HCT116 (cell line): ENCODE results near the gene TAX1BP1. TPM values are rescaled to one million over a fixed set of nuclear protein-coding genes. Genes with fewer than 3 reads are reported as not detected.

Experiments used
- ATAC-seq: fragments of 200-7000 bp; cut with Tn5 transposase; 2 replicates; pipeline ENCODE4 v1.9.1; 2020; ENCODE audit warnings: mild to moderate bottlenecking, moderate library complexity
- BruUV-seq: library from RNA; stranded (reverse); fragments of 400-500 nt; replicated peaks from 2 replicates; lab custom pipeline; 2021; lab: Mats Ljungman, UMichigan
- CTCF ChIA-PET: fragments of 300-600 bp; sonication (Branson Sonifier 250); formaldehyde crosslinking; loops from one replicate; lab custom pipeline; 2021; ENCODE audit warnings: antibody characterized with exemption; lab: Charles Lee
- POLR2A ChIA-PET: fragments of 300-600, 350-600 bp; sonication (Branson Sonifier 250); formaldehyde crosslinking; loops from one replicate; lab custom pipeline; 2021; ENCODE audit warnings: antibody characterized with exemption; lab: Charles Lee
- RAD21 ChIA-PET, 2 experiments: fragments of 300-600 bp; sonication (Branson Sonifier 250); formaldehyde crosslinking; loops; one replicate each; lab custom pipeline; 2023; ENCODE audit warnings: low total read pairs in 2 of 2; ENCODE audit not compliant: uncharacterized antibody in 2 of 2, unreplicated experiment in 2 of 2, low non-redundant PET in 1 of 2; lab: Charles Lee
- DNase-seq: peaks from one replicate; pipeline ENCODE4 v3.0.0-alpha.2; 2010; ENCODE audit warnings: low read depth, low spot score
- H2AFZ ChIP-seq: fragments of 200-600 bp; shearing (Covaris generic), sonication (generic); 2 replicates; pipeline ENCODE4 v1.6.1; 2017; ENCODE audit warnings: low read depth, mixed run types, mixed read lengths, antibody characterized with exemption, low read length; ENCODE audit not compliant: poor library complexity, severe bottlenecking
- H3K27ac ChIP-seq: 2 replicates; pipeline ENCODE4 v1.5.1; 2012; ENCODE audit warnings: low read depth, low read length
- H3K27me3 ChIP-seq: fragments of 200-600 bp; sonication (generic); 2 replicates; pipeline ENCODE4 v1.6.1; 2016; ENCODE audit warnings: mixed run types, low read length, mixed read lengths; ENCODE audit not compliant: insufficient read depth
- H3K36me3 ChIP-seq, 2 experiments: fragments of 200-500 bp in 1 of 2; fragments of 200-600 bp in 1 of 2; sonication (Bioruptor generic) in 1 of 2; sonication (generic) in 1 of 2; 2 replicates each; pipeline versions ENCODE4 v1.5.1 to v1.6.1; 2014 to 2016; ENCODE audit warnings: low read length in 2 of 2, inconsistent platforms in 1 of 2, mixed read lengths in 1 of 2, mixed run types in 1 of 2; ENCODE audit not compliant: insufficient read depth in 2 of 2, control insufficient read depth in 1 of 2
- H3K4me1 ChIP-seq, 2 experiments: fragments of 200-600 bp in 1 of 2; sonication (generic) in 1 of 2; 2 replicates each; pipeline versions ENCODE4 v1.5.1 to v1.6.1; 2012 to 2017; ENCODE audit warnings: low read length in 2 of 2, inconsistent platforms in 1 of 2, mild to moderate bottlenecking in 1 of 2, mixed read lengths in 1 of 2, mixed run types in 1 of 2, moderate library complexity in 1 of 2; ENCODE audit not compliant: insufficient read depth in 2 of 2, control insufficient read depth in 1 of 2
- H3K4me2 ChIP-seq: fragments of 200-600 bp; sonication (generic); 2 replicates; pipeline ENCODE4 v1.6.1; 2017; ENCODE audit warnings: mixed run types, low read length, mixed read lengths
- H3K4me3 ChIP-seq, 2 experiments: fragments of 200-600 bp in 1 of 2; sonication (generic) in 1 of 2; replicated peaks in 1 of 2; 2 replicates each; pipeline ENCODE4 v1.5.1; 2011 to 2016; ENCODE audit warnings: low read length in 2 of 2, control low read depth in 1 of 2, low read depth in 1 of 2, mild to moderate bottlenecking in 1 of 2, mixed read lengths in 1 of 2, mixed run types in 1 of 2
- H3K79me2 ChIP-seq: fragments of 200-600 bp; sonication (generic); 2 replicates; pipeline ENCODE4 v1.6.1; 2017; ENCODE audit warnings: mild to moderate bottlenecking, mixed run types, low read length, moderate library complexity, mixed read lengths; ENCODE audit not compliant: insufficient read depth
- H3K9ac ChIP-seq: fragments of 200-600 bp; sonication (generic); 2 replicates; pipeline ENCODE4 v1.6.1; 2016; ENCODE audit warnings: low read length, mixed read lengths
- H3K9me2 ChIP-seq: fragments of 200-600 bp; sonication (generic), shearing (Covaris generic); 2 replicates; pipeline ENCODE4 v1.6.1; 2017; ENCODE audit warnings: mixed run types, mild to moderate bottlenecking, moderate library complexity; ENCODE audit not compliant: insufficient read depth
- H3K9me3 ChIP-seq, 2 experiments: fragments of 200-500 bp in 1 of 2; fragments of 200-600 bp in 1 of 2; sonication (Bioruptor generic) in 1 of 2; sonication (generic) in 1 of 2; 2 replicates each; pipeline ENCODE4 v1.6.1; 2014 to 2017; ENCODE audit warnings: low read length in 2 of 2, mixed read lengths in 2 of 2, inconsistent platforms in 1 of 2, low read depth in 1 of 2, mild to moderate bottlenecking in 1 of 2, mixed run types in 1 of 2, moderate library complexity in 1 of 2; ENCODE audit not compliant: control insufficient read depth in 1 of 2, insufficient read depth in 1 of 2
- H4K20me1 ChIP-seq: fragments of 200-600 bp; sonication (generic), shearing (Covaris generic); 2 replicates; pipeline ENCODE4 v1.6.1; 2017; ENCODE audit warnings: mixed run types, mild to moderate bottlenecking, moderate library complexity; ENCODE audit not compliant: insufficient read depth
- CBX3 ChIP-seq: IDR thresholded peaks from 2 replicates; pipeline ENCODE4 v1.6.1; 2012; ENCODE audit warnings: low read depth
- CEBPB ChIP-seq: IDR thresholded peaks from 2 replicates; pipeline ENCODE4 v1.6.1; 2012; ENCODE audit warnings: low read depth
- EGR1 ChIP-seq: IDR thresholded peaks from 2 replicates; pipeline ENCODE4 v1.6.1; 2012; ENCODE audit warnings: low read depth
- EZH2 ChIP-seq: fragments of 200-600 bp; sonication (generic); IDR thresholded peaks from 2 replicates; pipeline ENCODE4 v1.6.1; 2017; ENCODE audit warnings: antibody characterized with exemption, mixed run types
- POLR2AphosphoS5 ChIP-seq: IDR thresholded peaks from 2 replicates; pipeline ENCODE4 v1.6.1; 2011; ENCODE audit warnings: mild to moderate bottlenecking, low read depth, low read length, moderate library complexity
- RAD21 ChIP-seq: IDR thresholded peaks from 2 replicates; pipeline ENCODE4 v1.6.1; 2012; ENCODE audit warnings: low read depth, mild to moderate bottlenecking
- SIN3A ChIP-seq: IDR thresholded peaks from 2 replicates; pipeline ENCODE4 v1.6.1; 2012; ENCODE audit warnings: low read depth
- SP1 ChIP-seq: IDR thresholded peaks from 2 replicates; pipeline ENCODE4 v1.6.1; 2012; ENCODE audit warnings: low read depth
- SRF ChIP-seq: IDR thresholded peaks from 2 replicates; pipeline ENCODE4 v1.6.1; 2012; ENCODE audit warnings: low read depth
- TCF7L2 ChIP-seq: IDR thresholded peaks from 2 replicates; pipeline ENCODE4 v1.7.0; 2011; ENCODE audit warnings: borderline replicate concordance, inconsistent platforms; ENCODE audit not compliant: insufficient read depth, insufficient read length; ENCODE audit errors: extremely low read depth
- YY1 ChIP-seq: IDR thresholded peaks from 2 replicates; pipeline ENCODE4 v1.6.1; 2011; ENCODE audit warnings: low read length, low read depth, moderate library complexity, mild to moderate bottlenecking; ENCODE audit not compliant: insufficient replicate concordance; ENCODE audit errors: extremely low read depth
- ZNF274 ChIP-seq: fragments of 200-500 bp; sonication (Bioruptor generic); IDR thresholded peaks from 2 replicates; pipeline ENCODE4 v1.6.1; 2014; ENCODE audit warnings: mild to moderate bottlenecking, low read depth, low read length, inconsistent platforms
- intact Hi-C: fragments of 100-400 bp; cut with micrococcal nuclease; formaldehyde crosslinking; loops from 2 replicates; pipeline ENCODE4 v1.10.0; 2022
- total RNA-seq: library from RNA; stranded (reverse); gene quantifications from one replicate; pipeline ENCODE4 v1.2.1, GENCODE V29; 2021; ENCODE audit not compliant: unreplicated experiment
- TF ChIP-seq, protein P1 (sequence below): IDR thresholded peaks from 2 replicates; pipeline ENCODE4 v1.6.1; 2012; ENCODE audit warnings: low read depth
- TF ChIP-seq, protein P2 (sequence below): IDR thresholded peaks from 2 replicates; pipeline ENCODE4 v1.6.1; 2011; ENCODE audit warnings: mild to moderate bottlenecking, low read length, moderate library complexity; ENCODE audit not compliant: insufficient replicate concordance; ENCODE audit errors: extremely low read depth
- TF ChIP-seq, protein P3 (sequence below): IDR thresholded peaks from 2 replicates; pipeline ENCODE4 v1.6.1; 2012
- TF ChIP-seq, protein P4 (sequence below), 3 experiments: fragments of 200-600 bp in 1 of 3; sonication (generic) in 1 of 3; IDR thresholded peaks in 2 of 3; conservative IDR thresholded peaks in 1 of 3; 2 replicates each; pipeline ENCODE4 v1.5.1; 2012 to 2017; ENCODE audit warnings: low read depth in 2 of 3, low read length in 2 of 3, antibody characterized with exemption in 1 of 3, borderline replicate concordance in 1 of 3, control low read depth in 1 of 3, mild to moderate bottlenecking in 1 of 3, mixed read lengths in 1 of 3, mixed run types in 1 of 3, moderate library complexity in 1 of 3; ENCODE audit not compliant: insufficient read depth in 1 of 3

TAX1BP1 gene
- total RNA-seq, 1 experiment from 2014 or later, result 68.1 TPM

DNA sequence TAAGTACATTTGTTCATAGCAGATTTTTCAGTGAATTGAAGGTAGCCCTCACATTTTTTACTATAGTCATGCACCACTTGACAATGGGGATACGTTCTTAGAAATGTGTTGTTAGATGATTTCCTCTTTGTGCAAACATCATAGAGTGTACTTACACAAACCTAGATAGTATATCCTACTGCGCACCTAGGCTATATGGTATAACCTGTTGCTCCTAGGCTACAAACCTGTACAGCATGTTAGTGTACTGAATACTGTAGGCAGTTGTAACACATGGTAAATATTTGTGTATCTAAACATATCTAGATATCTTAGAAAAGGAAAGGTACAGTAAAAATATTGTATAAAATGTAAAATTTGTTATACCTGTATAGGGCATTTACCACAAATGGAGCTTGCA lies 41.2 kb downstream of the TAX1BP1 start:
- TF ChIP-seq EGR1 (no peak), TCF7L2 (no peak), SIN3A (no peak), CBX3 (no peak), CEBPB (no peak), EZH2 (no peak), SP1 (no peak), RAD21 (no peak), POLR2AphosphoS5 (no peak), ZNF274 (no peak), SRF (no peak), YY1 (no peak)
- TF ChIP-seq, protein P1, sequence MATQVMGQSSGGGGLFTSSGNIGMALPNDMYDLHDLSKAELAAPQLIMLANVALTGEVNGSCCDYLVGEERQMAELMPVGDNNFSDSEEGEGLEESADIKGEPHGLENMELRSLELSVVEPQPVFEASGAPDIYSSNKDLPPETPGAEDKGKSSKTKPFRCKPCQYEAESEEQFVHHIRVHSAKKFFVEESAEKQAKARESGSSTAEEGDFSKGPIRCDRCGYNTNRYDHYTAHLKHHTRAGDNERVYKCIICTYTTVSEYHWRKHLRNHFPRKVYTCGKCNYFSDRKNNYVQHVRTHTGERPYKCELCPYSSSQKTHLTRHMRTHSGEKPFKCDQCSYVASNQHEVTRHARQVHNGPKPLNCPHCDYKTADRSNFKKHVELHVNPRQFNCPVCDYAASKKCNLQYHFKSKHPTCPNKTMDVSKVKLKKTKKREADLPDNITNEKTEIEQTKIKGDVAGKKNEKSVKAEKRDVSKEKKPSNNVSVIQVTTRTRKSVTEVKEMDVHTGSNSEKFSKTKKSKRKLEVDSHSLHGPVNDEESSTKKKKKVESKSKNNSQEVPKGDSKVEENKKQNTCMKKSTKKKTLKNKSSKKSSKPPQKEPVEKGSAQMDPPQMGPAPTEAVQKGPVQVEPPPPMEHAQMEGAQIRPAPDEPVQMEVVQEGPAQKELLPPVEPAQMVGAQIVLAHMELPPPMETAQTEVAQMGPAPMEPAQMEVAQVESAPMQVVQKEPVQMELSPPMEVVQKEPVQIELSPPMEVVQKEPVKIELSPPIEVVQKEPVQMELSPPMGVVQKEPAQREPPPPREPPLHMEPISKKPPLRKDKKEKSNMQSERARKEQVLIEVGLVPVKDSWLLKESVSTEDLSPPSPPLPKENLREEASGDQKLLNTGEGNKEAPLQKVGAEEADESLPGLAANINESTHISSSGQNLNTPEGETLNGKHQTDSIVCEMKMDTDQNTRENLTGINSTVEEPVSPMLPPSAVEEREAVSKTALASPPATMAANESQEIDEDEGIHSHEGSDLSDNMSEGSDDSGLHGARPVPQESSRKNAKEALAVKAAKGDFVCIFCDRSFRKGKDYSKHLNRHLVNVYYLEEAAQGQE, result no peak
- TF ChIP-seq, protein P2, sequence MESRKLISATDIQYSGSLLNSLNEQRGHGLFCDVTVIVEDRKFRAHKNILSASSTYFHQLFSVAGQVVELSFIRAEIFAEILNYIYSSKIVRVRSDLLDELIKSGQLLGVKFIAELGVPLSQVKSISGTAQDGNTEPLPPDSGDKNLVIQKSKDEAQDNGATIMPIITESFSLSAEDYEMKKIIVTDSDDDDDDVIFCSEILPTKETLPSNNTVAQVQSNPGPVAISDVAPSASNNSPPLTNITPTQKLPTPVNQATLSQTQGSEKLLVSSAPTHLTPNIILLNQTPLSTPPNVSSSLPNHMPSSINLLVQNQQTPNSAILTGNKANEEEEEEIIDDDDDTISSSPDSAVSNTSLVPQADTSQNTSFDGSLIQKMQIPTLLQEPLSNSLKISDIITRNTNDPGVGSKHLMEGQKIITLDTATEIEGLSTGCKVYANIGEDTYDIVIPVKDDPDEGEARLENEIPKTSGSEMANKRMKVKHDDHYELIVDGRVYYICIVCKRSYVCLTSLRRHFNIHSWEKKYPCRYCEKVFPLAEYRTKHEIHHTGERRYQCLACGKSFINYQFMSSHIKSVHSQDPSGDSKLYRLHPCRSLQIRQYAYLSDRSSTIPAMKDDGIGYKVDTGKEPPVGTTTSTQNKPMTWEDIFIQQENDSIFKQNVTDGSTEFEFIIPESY, result no peak
- TF ChIP-seq, protein P3, sequence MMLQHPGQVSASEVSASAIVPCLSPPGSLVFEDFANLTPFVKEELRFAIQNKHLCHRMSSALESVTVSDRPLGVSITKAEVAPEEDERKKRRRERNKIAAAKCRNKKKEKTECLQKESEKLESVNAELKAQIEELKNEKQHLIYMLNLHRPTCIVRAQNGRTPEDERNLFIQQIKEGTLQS, result no peak
- TF ChIP-seq, protein P4, sequence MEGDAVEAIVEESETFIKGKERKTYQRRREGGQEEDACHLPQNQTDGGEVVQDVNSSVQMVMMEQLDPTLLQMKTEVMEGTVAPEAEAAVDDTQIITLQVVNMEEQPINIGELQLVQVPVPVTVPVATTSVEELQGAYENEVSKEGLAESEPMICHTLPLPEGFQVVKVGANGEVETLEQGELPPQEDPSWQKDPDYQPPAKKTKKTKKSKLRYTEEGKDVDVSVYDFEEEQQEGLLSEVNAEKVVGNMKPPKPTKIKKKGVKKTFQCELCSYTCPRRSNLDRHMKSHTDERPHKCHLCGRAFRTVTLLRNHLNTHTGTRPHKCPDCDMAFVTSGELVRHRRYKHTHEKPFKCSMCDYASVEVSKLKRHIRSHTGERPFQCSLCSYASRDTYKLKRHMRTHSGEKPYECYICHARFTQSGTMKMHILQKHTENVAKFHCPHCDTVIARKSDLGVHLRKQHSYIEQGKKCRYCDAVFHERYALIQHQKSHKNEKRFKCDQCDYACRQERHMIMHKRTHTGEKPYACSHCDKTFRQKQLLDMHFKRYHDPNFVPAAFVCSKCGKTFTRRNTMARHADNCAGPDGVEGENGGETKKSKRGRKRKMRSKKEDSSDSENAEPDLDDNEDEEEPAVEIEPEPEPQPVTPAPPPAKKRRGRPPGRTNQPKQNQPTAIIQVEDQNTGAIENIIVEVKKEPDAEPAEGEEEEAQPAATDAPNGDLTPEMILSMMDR (IDR thresholded peaks at IDR 0.05 in 2 of 3, conservative IDR thresholded peaks at IDR 0.05 in 1 of 3; ENCODE audit: borderline replicate concordance in 1 of 3, insufficient read depth in 1 of 3, low read depth in 2 of 3, low read length in 2 of 3), result no peak
- ChIA-PET RAD21 (no interaction called here), POLR2A (interaction anchor here (1.0 kb wide), 1 partner anchor 41 kb away, joined by 3 read pairs; no protein-coding TSS in a partner anchor), CTCF (no interaction called here)
- no peak for ATAC-seq
- Histone ChIP-seq H4K20me1 (no peaks in the 10 kb centered on the region), H3K27ac (no peak overlapping the region), H2AFZ (no peak overlapping the region), H3K4me1 (peaks cover 4 to 13% of the 10 kb centered on the region in 2 experiments; a peak in 3 of 4 replicates), H3K36me3 (no peaks in the 10 kb centered on the region), H3K27me3 (no peaks in the 10 kb centered on the region), H3K4me2 (no peak overlapping the region), H3K9ac (no peak overlapping the region), H3K9me2 (no peaks in the 10 kb centered on the region), H3K9me3 (no peaks in the 10 kb centered on the region), H3K4me3 (no peak overlapping the region), H3K79me2 (peaks cover 18% of the 10 kb centered on the region; the same call in 1 of the 2 replicates)
- intact Hi-C loops, result loop anchor here (5.0 kb wide), 1 partner anchor 141 kb away; no protein-coding TSS in a partner anchor
- BruUV-seq, result no TSS peak
- DNase-seq, result no peak
